Stomach (tissue), 9 donors: ENCODE results near the gene STRA6. TPM values are rescaled to one million over a fixed set of nuclear protein-coding genes. Genes with fewer than 3 reads are reported as not detected.

Source experiments
- DNase-seq, 2 donors: peaks; one replicate each; pipeline versions ENCODE4 v3.0.0 to v3.0.0-alpha.2; 2013 to 2019
- H3K27ac ChIP-seq, 5 donors: fragments of 200-600 bp in 4 of 5; sonication (generic) in 4 of 5; one replicate each; pipeline ENCODE4 v1.5.1; 2013 to 2019; ENCODE audit warnings: mild to moderate bottlenecking in 1 of 5, moderate library complexity in 1 of 5
- H3K27me3 ChIP-seq, 3 donors: fragments of 200-600 bp; sonication (generic); one replicate each; pipeline ENCODE4 v1.5.1; 2017 to 2019; ENCODE audit warnings: mixed run types in 1 of 3
- H3K36me3 ChIP-seq, 4 donors: fragments of 200-600 bp; sonication (generic); 1 replicate in 3 of 4; 2 replicates in 1 of 4; pipeline ENCODE4 v1.5.1; 2016 to 2019
- H3K4me1 ChIP-seq, 4 donors: fragments of 200-600 bp; sonication (generic); one replicate each; pipeline ENCODE4 v1.5.1; 2016 to 2019
- H3K4me3 ChIP-seq, 4 donors: fragments of 200-600 bp; sonication (generic) in 3 of 4; one replicate each; pipeline ENCODE4 v1.5.1; 2016 to 2019; ENCODE audit warnings: mild to moderate bottlenecking in 1 of 4
- H3K9me3 ChIP-seq, 4 donors: fragments of 200-600 bp; sonication (generic); one replicate each; pipeline ENCODE4 v1.5.1; 2016 to 2019
- EP300 ChIP-seq: sonication (generic); formaldehyde crosslinking; IDR thresholded peaks from one replicate; pipeline ENCODE4 v1.6.1; 2017; ENCODE audit warnings: antibody characterized with exemption
- POLR2A ChIP-seq, 4 donors: fragments of 450-650 bp; IDR thresholded peaks; one replicate each; pipeline ENCODE4 v1.6.1; 2016; ENCODE audit warnings: antibody characterized with exemption in 4 of 4, control low read depth in 2 of 4, mild to moderate bottlenecking in 1 of 4, moderate library complexity in 1 of 4
- POLR2AphosphoS5 ChIP-seq, 3 donors: sonication (generic); formaldehyde crosslinking; IDR thresholded peaks; one replicate each; pipeline ENCODE4 v1.6.1; 2016; ENCODE audit warnings: antibody characterized with exemption in 3 of 3
- WGBS, 5 donors: extraction: QIAGEN DNeasy Blood & Tissue Kit in 3 of 5; methylation state at CpG; one replicate each; pipeline versions ENCODE4 v1.1.5 to v1.1.7; 2013 to 2018; 5-methylcytosine and 5-hydroxymethylcytosine counted together
- intact Hi-C: fragments of 100-400 bp; cut with DNase I; formaldehyde crosslinking; loops from one replicate; pipeline ENCODE4 v1.15.1; 2023; ENCODE audit warnings: low total_unique reads
- polyA plus RNA-seq, 3 donors: library from polyadenylated mRNA; stranded (reverse); fragments of 200-250 nt; gene quantifications; one replicate each; pipeline ENCODE4 v1.2.3, GENCODE V29; 2013
- total RNA-seq, 5 donors: library from RNA; depleted of rRNA; stranded (reverse); fragments of >200 nt; gene quantifications; one replicate each; pipeline versions ENCODE4 v1.1.0 to v1.2.3, GENCODE V29; 2014 to 2016
- TF ChIP-seq, protein P1 (sequence below), 7 experiments: fragments of 450-650 bp in 4 of 7; fragments of 200-600 bp in 3 of 7; sonication (generic) in 3 of 7; IDR thresholded peaks; one replicate each; pipeline ENCODE4 v1.5.1; 2016 to 2019; ENCODE audit warnings: antibody characterized with exemption in 7 of 7, control low read depth in 2 of 7, mild to moderate bottlenecking in 1 of 7
- donor health status: healthy with polysubstance abuse.
- donor health status: Bipolar disorder and iron deficiency.
- donor health status: healthy.

The STRA6 gene
- total and polyA plus RNA-seq, 8 donors: 0.95 to 1.5 TPM; not detected in 6

DNA sequence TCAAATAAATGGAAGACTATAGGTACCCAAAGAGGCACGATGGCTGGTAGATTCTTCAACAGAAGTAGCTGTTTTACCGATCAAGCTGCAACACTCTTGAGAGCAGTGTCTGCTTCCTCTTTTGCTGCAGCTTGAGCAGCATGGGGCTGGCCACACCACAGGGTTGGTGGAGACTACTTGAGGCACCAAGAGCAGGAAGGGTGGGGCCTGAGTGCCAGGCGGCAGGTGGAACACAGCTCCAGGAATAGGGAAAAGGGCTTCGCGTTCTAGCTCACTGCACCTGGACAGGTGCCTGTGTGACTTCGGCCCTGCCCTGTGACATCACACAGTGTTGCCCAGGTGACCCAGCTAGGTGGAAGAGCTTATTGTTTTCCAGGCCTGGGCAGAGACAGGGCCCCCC, 33.4 kb upstream of the STRA6 start, which contains the start of gene CCDC33:
Gene CCDC33 (plus strand): TSS at position 365 of the 400 bp plus-strand sequence. CDS start 394 bp downstream, outside the sequence.
- no peaks in the 10 kb centered on the region for H3K36me3 ChIP-seq
- H3K9me3 ChIP-seq: no peaks in the 10 kb centered on the region
- no peak within 1 kb of the TSS for H3K4me3 ChIP-seq
- TF ChIP-seq POLR2A (IDR thresholded peaks at IDR 0.05) (no peak), EP300 (no peak), POLR2AphosphoS5 (IDR thresholded peaks at IDR 0.05) (peak in 2 of 3 donors; percentile 69 to 85)
- TF ChIP-seq, protein P1, sequence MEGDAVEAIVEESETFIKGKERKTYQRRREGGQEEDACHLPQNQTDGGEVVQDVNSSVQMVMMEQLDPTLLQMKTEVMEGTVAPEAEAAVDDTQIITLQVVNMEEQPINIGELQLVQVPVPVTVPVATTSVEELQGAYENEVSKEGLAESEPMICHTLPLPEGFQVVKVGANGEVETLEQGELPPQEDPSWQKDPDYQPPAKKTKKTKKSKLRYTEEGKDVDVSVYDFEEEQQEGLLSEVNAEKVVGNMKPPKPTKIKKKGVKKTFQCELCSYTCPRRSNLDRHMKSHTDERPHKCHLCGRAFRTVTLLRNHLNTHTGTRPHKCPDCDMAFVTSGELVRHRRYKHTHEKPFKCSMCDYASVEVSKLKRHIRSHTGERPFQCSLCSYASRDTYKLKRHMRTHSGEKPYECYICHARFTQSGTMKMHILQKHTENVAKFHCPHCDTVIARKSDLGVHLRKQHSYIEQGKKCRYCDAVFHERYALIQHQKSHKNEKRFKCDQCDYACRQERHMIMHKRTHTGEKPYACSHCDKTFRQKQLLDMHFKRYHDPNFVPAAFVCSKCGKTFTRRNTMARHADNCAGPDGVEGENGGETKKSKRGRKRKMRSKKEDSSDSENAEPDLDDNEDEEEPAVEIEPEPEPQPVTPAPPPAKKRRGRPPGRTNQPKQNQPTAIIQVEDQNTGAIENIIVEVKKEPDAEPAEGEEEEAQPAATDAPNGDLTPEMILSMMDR (IDR thresholded peaks at IDR 0.05): no peak
- H3K27ac ChIP-seq: peak within 1 kb of the TSS; percentile 47 to 81 (median 63)
- intact Hi-C loops: no loop called here
- peaks cover 16 to 40% (median 25%) of the 10 kb centered on the region in 4 donors for H3K4me1 ChIP-seq
- H3K27me3 ChIP-seq: peaks cover 0 to 8% (median 0%) of the 10 kb centered on the region in 3 donors
- WGBS, 5 donors: 18 to 43% (median 30%) methylated on average over 4 to 6 of the region's 6 CpGs
- DNase-seq: peak; percentile 87 to 91

DNA sequence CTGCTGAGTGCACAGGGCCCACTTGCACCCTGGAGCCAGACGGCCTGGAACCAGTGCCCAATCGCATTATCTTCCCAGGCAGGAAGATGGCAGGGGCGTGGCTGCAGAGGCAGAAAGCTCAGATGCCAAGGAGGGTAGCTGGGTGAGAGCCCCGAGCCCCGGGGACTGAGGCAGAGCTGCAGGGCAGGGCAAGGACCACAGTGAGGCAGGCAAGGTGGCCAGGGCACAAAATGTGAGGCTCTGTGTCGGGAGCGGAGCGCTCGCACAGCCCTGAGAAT, 31.9 kb upstream of the STRA6 start:
- DNase-seq: no peak
- TF ChIP-seq EP300: no peak
- TF ChIP-seq, protein P1 (IDR thresholded peaks at IDR 0.05): no peak
- H3K36me3 ChIP-seq: no peaks in the 10 kb centered on the region
- peaks cover 0 to 21% (median 0%) of the 10 kb centered on the region in 3 donors for H3K27me3 ChIP-seq
- no peaks in the 10 kb centered on the region for H3K9me3 ChIP-seq
- intact Hi-C loops: no loop called here
- no peak overlapping the region for H3K27ac ChIP-seq
- WGBS, 5 donors: 76 to 91% (median 84%) methylated on average over 8 to 9 of the region's 9 CpGs
- H3K4me1 ChIP-seq: peaks cover 2 to 26% (median 11%) of the 10 kb centered on the region in 4 donors
- no peak overlapping the region for H3K4me3 ChIP-seq

DNA sequence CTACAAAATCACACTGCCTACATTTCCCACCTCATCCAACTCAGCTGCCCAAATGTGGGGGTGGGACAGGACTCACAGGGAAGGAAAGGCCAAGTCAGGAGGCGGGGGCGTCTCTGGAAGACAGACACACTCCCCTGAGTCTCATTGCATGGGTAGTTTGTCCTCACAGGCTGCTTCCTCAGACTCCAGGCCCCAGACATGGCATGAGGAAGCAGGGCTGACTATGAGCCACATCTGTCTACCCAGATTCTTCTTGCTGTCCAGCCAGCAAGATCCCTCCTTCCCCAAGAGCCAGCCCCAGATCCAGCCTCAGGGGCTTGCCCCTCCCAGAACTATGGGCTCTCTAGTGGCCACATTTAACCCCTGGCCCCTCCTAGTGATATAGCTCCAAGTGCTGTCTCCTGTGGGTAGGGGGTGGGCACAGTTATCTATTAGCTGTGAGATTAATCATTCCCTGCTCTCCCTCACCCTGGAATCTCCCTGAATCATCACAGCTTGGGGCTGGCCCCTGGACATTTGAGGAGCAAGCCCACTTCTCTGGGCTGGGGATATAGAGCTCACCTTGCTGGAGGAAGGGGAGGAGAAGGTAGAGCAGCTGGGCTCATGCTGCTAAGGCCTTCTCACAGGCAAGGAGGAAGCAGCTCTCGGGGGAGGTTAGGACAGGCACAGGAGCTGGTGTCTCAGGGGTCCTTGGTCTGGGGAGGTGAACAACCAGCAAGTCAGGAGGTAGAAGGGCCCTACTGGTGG, 31.4 kb upstream of the STRA6 start:
- intact Hi-C loops: no loop called here
- TF ChIP-seq EP300: no peak
- TF ChIP-seq, protein P1 (IDR thresholded peaks at IDR 0.05): no peak
- no peak for TF ChIP-seq POLR2AphosphoS5 (IDR thresholded peaks at IDR 0.05)
- TF ChIP-seq POLR2A (IDR thresholded peaks at IDR 0.05): no peak
- Histone ChIP-seq H3K4me3 (no peak overlapping the region), H3K27me3 (peaks cover 0 to 26% (median 2%) of the 10 kb centered on the region in 3 donors), H3K4me1 (peaks cover 0 to 21% (median 7%) of the 10 kb centered on the region in 4 donors), H3K9me3 (no peaks in the 10 kb centered on the region), H3K27ac (no peak overlapping the region), H3K36me3 (no peaks in the 10 kb centered on the region)
- 87 to 96% (median 91%) methylated on average over 3 of the region's 3 CpGs for WGBS, 5 donors
- no peak for DNase-seq

DNA sequence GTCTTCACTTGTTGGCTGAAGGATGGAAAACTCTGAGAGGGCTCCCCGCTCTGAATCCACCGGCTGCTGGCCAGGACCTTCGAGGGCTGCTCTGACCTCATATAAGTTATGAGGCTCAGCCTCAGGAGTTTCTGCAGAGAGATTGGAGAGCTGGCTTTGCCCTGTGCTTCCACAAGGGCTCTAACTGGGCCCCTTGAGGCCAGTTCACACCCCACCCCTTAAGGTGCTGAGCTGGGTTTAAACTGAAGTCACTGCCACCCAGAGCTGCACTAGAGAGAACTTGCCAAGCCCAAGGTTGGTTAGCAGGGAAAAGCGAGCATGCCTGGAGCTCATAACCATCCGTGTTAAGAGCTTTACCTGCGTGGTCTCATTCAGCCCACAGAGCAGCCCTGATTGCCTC, 30.8 kb upstream of the STRA6 start:
- Histone ChIP-seq H3K36me3 (no peaks in the 10 kb centered on the region), H3K27me3 (peaks cover 0 to 33% (median 4%) of the 10 kb centered on the region in 3 donors), H3K9me3 (no peaks in the 10 kb centered on the region), H3K27ac (no peak overlapping the region), H3K4me1 (peaks cover 0 to 21% (median 13%) of the 10 kb centered on the region in 4 donors), H3K4me3 (no peak overlapping the region)
- 72 to 100% (median 78%) methylated on average over 2 to 6 of the region's 6 CpGs for WGBS, 5 donors
- DNase-seq: no peak
- intact Hi-C loops: no loop called here
- no peak for TF ChIP-seq POLR2A (IDR thresholded peaks at IDR 0.05)
- TF ChIP-seq EP300: no peak
- TF ChIP-seq, protein P1 (IDR thresholded peaks at IDR 0.05): no peak
- TF ChIP-seq POLR2AphosphoS5 (IDR thresholded peaks at IDR 0.05): no peak
